ENCODE data around the gene NRXN3. TPM values are rescaled to one million over a fixed set of nuclear protein-coding genes. Genes with fewer than 3 reads are reported as not detected.

NRXN3 gene
- total and polyA plus RNA-seq, 5 donors from 2014 or later, result not detected

GRCh38 chr14:79543967-79544697, 1374.0 kb downstream of the NRXN3 start:
- Mint-ChIP-seq H3K27ac (no peak overlapping the region), H3K9me3 (peaks cover 0 to 20% (median 4%) of the 10 kb centered on the region in 7 donors)
- no peak for ATAC-seq (ENCODE audit: low read depth in 2 of 2)

DNA sequence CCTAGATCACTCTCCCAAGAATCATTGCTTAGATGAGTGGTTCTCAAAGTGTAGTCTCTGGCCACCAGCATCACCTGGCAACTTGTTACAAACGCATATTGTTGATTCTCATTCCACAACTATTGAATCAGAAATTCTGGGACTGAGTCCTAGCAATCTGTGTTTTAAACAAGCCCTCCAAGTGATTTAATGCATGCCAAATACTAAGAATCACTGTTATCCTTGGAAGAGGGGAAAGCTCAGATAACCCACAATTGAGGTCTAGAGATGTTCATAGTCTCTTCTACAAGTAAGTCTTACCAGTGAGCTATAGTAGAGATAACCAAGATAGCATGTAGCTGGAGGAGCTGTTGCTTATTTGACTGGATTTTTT, 1374.5 kb downstream of the NRXN3 start:
- Histone ChIP-seq H3K36me3 (ENCODE audit: control insufficient read depth, insufficient read depth, low read length) (no peaks in the 10 kb centered on the region), H3K27ac (ENCODE audit: insufficient read depth, low read length, poor library complexity, severe bottlenecking) (no peak overlapping the region), H3K27me3 (ENCODE audit: control insufficient read depth, insufficient read depth, low read length) (no peaks in the 10 kb centered on the region), H3K9me3 (ENCODE audit: control insufficient read depth in 2 of 2, low read length in 2 of 2) (no peaks in the 10 kb centered on the region), H3K4me3 (ENCODE audit: low read depth, low read length) (no peak overlapping the region), H3K4me1 (ENCODE audit: control insufficient read depth, insufficient read depth, low read length, poor library complexity, severe bottlenecking) (no peaks in the 10 kb centered on the region)
- DNase-seq, result no peak
- H3K9me3 Mint-ChIP-seq, result peaks cover 0 to 17% (median 4%) of the 10 kb centered on the region in 7 donors
- no peak overlapping the region for H3K4me3 Mint-ChIP-seq
- H3K4me1 Mint-ChIP-seq, result no peaks in the 10 kb centered on the region
- H3K27ac Mint-ChIP-seq, result no peak overlapping the region
- ATAC-seq (ENCODE audit: low read depth in 2 of 2), result no peak
- no peaks in the 10 kb centered on the region for H3K36me3 Mint-ChIP-seq
- H3K27me3 Mint-ChIP-seq, result no peaks in the 10 kb centered on the region

More at GRCh38 chr14:79543967-79544697, 1374.0 kb downstream of the NRXN3 start:
- H3K4me3 Mint-ChIP-seq, result no peak overlapping the region
- H3K36me3 ChIP-seq (ENCODE audit: control insufficient read depth, insufficient read depth, low read length), result no peaks in the 10 kb centered on the region
- H3K4me3 ChIP-seq (ENCODE audit: low read depth, low read length), result no peak overlapping the region
- no peak overlapping the region for H3K27ac ChIP-seq (ENCODE audit: insufficient read depth, low read length, poor library complexity, severe bottlenecking)
- DNase-seq, result no peak
- H3K27me3 ChIP-seq (ENCODE audit: control insufficient read depth, insufficient read depth, low read length), result no peaks in the 10 kb centered on the region
- H3K4me1 Mint-ChIP-seq, result no peaks in the 10 kb centered on the region
- H3K27me3 Mint-ChIP-seq, result no peaks in the 10 kb centered on the region
- H3K36me3 Mint-ChIP-seq, result no peaks in the 10 kb centered on the region
- H3K4me1 ChIP-seq (ENCODE audit: control insufficient read depth, insufficient read depth, low read length, poor library complexity, severe bottlenecking), result no peaks in the 10 kb centered on the region
- no peaks in the 10 kb centered on the region for H3K9me3 ChIP-seq (ENCODE audit: control insufficient read depth in 2 of 2, low read length in 2 of 2)

DNA sequence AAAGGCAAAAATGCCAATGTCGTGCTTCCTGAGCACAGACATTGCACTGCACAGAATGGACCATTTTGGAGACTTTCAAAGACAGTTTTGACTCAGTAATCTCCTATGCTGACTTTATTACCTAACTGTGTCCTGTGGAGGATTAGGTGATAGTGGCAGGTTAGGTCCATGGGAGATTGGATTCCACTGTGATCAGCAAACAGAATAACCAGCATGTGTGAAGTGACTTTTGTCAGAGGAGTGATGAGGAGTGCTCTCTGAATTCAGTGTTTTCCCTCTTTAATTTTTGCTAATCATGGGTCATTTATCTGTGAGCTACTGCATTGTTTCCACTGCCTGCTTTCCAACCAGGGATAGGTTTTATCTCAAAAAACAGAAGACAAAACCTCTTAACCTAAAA, 1378.7 kb downstream of the NRXN3 start:
- ATAC-seq (ENCODE audit: low read depth in 2 of 2), result no peak
- no peak overlapping the region for H3K4me3 Mint-ChIP-seq
- no peak overlapping the region for H3K27ac Mint-ChIP-seq
- Histone ChIP-seq H3K9me3 (ENCODE audit: control insufficient read depth in 2 of 2, low read length in 2 of 2) (no peaks in the 10 kb centered on the region), H3K27me3 (ENCODE audit: control insufficient read depth, insufficient read depth, low read length) (no peaks in the 10 kb centered on the region), H3K4me3 (ENCODE audit: low read depth, low read length) (no peak overlapping the region), H3K4me1 (ENCODE audit: control insufficient read depth, insufficient read depth, low read length, poor library complexity, severe bottlenecking) (no peaks in the 10 kb centered on the region), H3K36me3 (ENCODE audit: control insufficient read depth, insufficient read depth, low read length) (no peaks in the 10 kb centered on the region), H3K27ac (ENCODE audit: insufficient read depth, low read length, poor library complexity, severe bottlenecking) (no peak overlapping the region)
- no peaks in the 10 kb centered on the region for H3K36me3 Mint-ChIP-seq
- no peaks in the 10 kb centered on the region for H3K27me3 Mint-ChIP-seq
- no peak for DNase-seq
- H3K9me3 Mint-ChIP-seq, result peaks cover 2 to 12% (median 9%) of the 10 kb centered on the region in 7 donors
- no peaks in the 10 kb centered on the region for H3K4me1 Mint-ChIP-seq

DNA sequence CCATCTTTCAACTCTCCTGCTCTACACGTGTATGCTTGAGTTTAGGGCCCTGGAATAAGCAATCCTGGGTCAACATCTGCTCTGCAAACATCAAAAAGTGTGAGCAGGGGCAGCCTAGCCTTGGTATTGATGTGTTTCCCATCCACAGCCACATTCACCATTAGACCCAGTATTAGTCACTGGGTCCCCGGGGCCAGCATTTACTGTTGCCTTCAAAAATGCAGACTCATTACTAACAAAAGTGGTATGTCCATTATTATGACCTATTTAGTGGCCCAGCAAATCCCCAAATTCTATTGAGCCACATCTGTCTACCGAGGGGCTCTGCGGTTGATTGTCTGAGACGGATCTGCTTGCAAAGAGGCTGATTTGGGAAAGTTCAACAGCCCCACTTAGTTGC, 1379.3 kb downstream of the NRXN3 start:
- ATAC-seq (ENCODE audit: low read depth in 2 of 2) (no peak), DNase-seq (no peak)
- Mint-ChIP-seq H3K27ac (no peak overlapping the region), H3K36me3 (no peaks in the 10 kb centered on the region), H3K4me3 (no peak overlapping the region), H3K4me1 (no peaks in the 10 kb centered on the region), H3K27me3 (no peaks in the 10 kb centered on the region), H3K9me3 (peaks cover 2 to 12% (median 8%) of the 10 kb centered on the region in 7 donors)
- Histone ChIP-seq H3K36me3 (ENCODE audit: control insufficient read depth, insufficient read depth, low read length) (no peaks in the 10 kb centered on the region), H3K27ac (ENCODE audit: insufficient read depth, low read length, poor library complexity, severe bottlenecking) (no peak overlapping the region), H3K4me1 (ENCODE audit: control insufficient read depth, insufficient read depth, low read length, poor library complexity, severe bottlenecking) (no peaks in the 10 kb centered on the region), H3K9me3 (ENCODE audit: control insufficient read depth in 2 of 2, low read length in 2 of 2) (no peaks in the 10 kb centered on the region), H3K27me3 (ENCODE audit: control insufficient read depth, insufficient read depth, low read length) (no peaks in the 10 kb centered on the region), H3K4me3 (ENCODE audit: low read depth, low read length) (no peak overlapping the region)

GRCh38 chr14:79551523-79551922, 1381.3 kb downstream of the NRXN3 start:
- Mint-ChIP-seq H3K4me3 (no peak overlapping the region), H3K36me3 (no peaks in the 10 kb centered on the region), H3K9me3 (peaks cover 2 to 23% (median 5%) of the 10 kb centered on the region in 7 donors), H3K27ac (no peak overlapping the region), H3K4me1 (no peaks in the 10 kb centered on the region), H3K27me3 (no peaks in the 10 kb centered on the region)
- Histone ChIP-seq H3K4me1 (ENCODE audit: control insufficient read depth, insufficient read depth, low read length, poor library complexity, severe bottlenecking) (no peaks in the 10 kb centered on the region), H3K4me3 (ENCODE audit: low read depth, low read length) (no peak overlapping the region), H3K27me3 (ENCODE audit: control insufficient read depth, insufficient read depth, low read length) (no peaks in the 10 kb centered on the region), H3K27ac (ENCODE audit: insufficient read depth, low read length, poor library complexity, severe bottlenecking) (no peak overlapping the region), H3K36me3 (ENCODE audit: control insufficient read depth, insufficient read depth, low read length) (no peaks in the 10 kb centered on the region), H3K9me3 (ENCODE audit: control insufficient read depth in 2 of 2, low read length in 2 of 2) (no peaks in the 10 kb centered on the region)
- ATAC-seq (ENCODE audit: low read depth in 2 of 2) (no peak), DNase-seq (no peak)

GRCh38 chr14:79552778-79553177, 1382.6 kb downstream of the NRXN3 start:
- Histone ChIP-seq H3K4me1 (ENCODE audit: control insufficient read depth, insufficient read depth, low read length, poor library complexity, severe bottlenecking) (no peaks in the 10 kb centered on the region), H3K4me3 (ENCODE audit: low read depth, low read length) (no peak overlapping the region), H3K27ac (ENCODE audit: insufficient read depth, low read length, poor library complexity, severe bottlenecking) (no peak overlapping the region), H3K9me3 (ENCODE audit: control insufficient read depth in 2 of 2, low read length in 2 of 2) (no peaks in the 10 kb centered on the region), H3K36me3 (ENCODE audit: control insufficient read depth, insufficient read depth, low read length) (no peaks in the 10 kb centered on the region), H3K27me3 (ENCODE audit: control insufficient read depth, insufficient read depth, low read length) (no peaks in the 10 kb centered on the region)
- Mint-ChIP-seq H3K4me3 (no peak overlapping the region), H3K27me3 (no peaks in the 10 kb centered on the region), H3K4me1 (no peaks in the 10 kb centered on the region), H3K9me3 (peaks cover 0 to 22% (median 5%) of the 10 kb centered on the region in 7 donors), H3K27ac (no peak overlapping the region), H3K36me3 (no peaks in the 10 kb centered on the region)
- ATAC-seq (ENCODE audit: low read depth in 2 of 2), result no peak
- DNase-seq, result no peak

DNA sequence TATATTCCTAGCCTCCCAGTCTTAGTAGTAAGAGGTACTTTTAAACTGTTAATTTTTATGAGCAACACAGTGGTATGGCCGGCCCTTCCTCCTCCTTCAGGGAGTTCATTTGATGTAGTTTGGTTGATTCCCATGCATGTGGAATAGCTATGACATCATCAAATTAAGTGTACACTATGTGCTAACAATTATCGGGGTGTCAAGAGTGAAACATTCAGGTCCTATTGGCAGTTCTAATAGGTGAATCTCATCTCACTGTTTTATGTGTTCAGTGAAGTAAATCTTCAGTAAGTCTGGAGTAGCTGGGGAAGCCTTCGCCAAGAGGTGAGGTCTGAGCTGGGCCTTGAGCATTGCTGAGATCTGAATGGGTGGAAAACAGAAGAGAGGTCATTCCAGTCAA, 1384.6 kb downstream of the NRXN3 start:
- H3K27ac ChIP-seq (ENCODE audit: insufficient read depth, low read length, poor library complexity, severe bottlenecking), result no peak overlapping the region
- Mint-ChIP-seq H3K36me3 (no peaks in the 10 kb centered on the region), H3K27ac (no peak overlapping the region), H3K4me3 (no peak overlapping the region), H3K9me3 (peaks cover 0 to 25% (median 7%) of the 10 kb centered on the region in 7 donors), H3K27me3 (no peaks in the 10 kb centered on the region), H3K4me1 (no peaks in the 10 kb centered on the region)
- H3K4me1 ChIP-seq (ENCODE audit: control insufficient read depth, insufficient read depth, low read length, poor library complexity, severe bottlenecking), result no peaks in the 10 kb centered on the region
- no peaks in the 10 kb centered on the region for H3K27me3 ChIP-seq (ENCODE audit: control insufficient read depth, insufficient read depth, low read length)
- DNase-seq (no peak), ATAC-seq (ENCODE audit: low read depth in 2 of 2) (no peak)
- no peaks in the 10 kb centered on the region for H3K36me3 ChIP-seq (ENCODE audit: control insufficient read depth, insufficient read depth, low read length)
- no peak overlapping the region for H3K4me3 ChIP-seq (ENCODE audit: low read depth, low read length)
- no peaks in the 10 kb centered on the region for H3K9me3 ChIP-seq (ENCODE audit: control insufficient read depth in 2 of 2, low read length in 2 of 2)

GRCh38 chr14:79555429-79555828, 1385.3 kb downstream of the NRXN3 start:
- Histone ChIP-seq H3K4me1 (ENCODE audit: control insufficient read depth, insufficient read depth, low read length, poor library complexity, severe bottlenecking) (no peaks in the 10 kb centered on the region), H3K27ac (ENCODE audit: insufficient read depth, low read length, poor library complexity, severe bottlenecking) (no peak overlapping the region), H3K9me3 (ENCODE audit: control insufficient read depth in 2 of 2, low read length in 2 of 2) (no peaks in the 10 kb centered on the region), H3K36me3 (ENCODE audit: control insufficient read depth, insufficient read depth, low read length) (no peaks in the 10 kb centered on the region), H3K4me3 (ENCODE audit: low read depth, low read length) (no peak overlapping the region), H3K27me3 (ENCODE audit: control insufficient read depth, insufficient read depth, low read length) (no peaks in the 10 kb centered on the region)
- Mint-ChIP-seq H3K9me3 (peaks cover 0 to 25% (median 7%) of the 10 kb centered on the region in 7 donors), H3K4me1 (no peaks in the 10 kb centered on the region), H3K36me3 (no peaks in the 10 kb centered on the region), H3K27me3 (no peaks in the 10 kb centered on the region), H3K4me3 (no peak overlapping the region), H3K27ac (no peak overlapping the region)
- no peak for DNase-seq
- no peak for ATAC-seq (ENCODE audit: low read depth in 2 of 2)

All from CD4-positive, CD25-positive, alpha-beta regulatory T cell (primary cell).